GM12865 (cell line): Measurements from ENCODE around the gene HOXB1.
A peak's percentile ranks its signal among the peaks of the same experiment; 100 is the strongest.

Experiments used
- DNase-seq: peaks from one replicate; pipeline ENCODE4 v3.0.0; 2010; ENCODE audit warnings: low read depth
- H3K4me3 ChIP-seq: 2 replicates; pipeline ENCODE4 v1.5.1; 2011; ENCODE audit warnings: mild to moderate bottlenecking, low read depth, low read length, control low read depth
- CTCF ChIP-seq: IDR thresholded peaks from 2 replicates; pipeline ENCODE4 v1.5.1; 2011; ENCODE audit warnings: low read length, control low read depth, low read depth, inconsistent platforms; ENCODE audit not compliant: insufficient read depth; ENCODE audit errors: missing control alignments

HOXB1 gene

DNA sequence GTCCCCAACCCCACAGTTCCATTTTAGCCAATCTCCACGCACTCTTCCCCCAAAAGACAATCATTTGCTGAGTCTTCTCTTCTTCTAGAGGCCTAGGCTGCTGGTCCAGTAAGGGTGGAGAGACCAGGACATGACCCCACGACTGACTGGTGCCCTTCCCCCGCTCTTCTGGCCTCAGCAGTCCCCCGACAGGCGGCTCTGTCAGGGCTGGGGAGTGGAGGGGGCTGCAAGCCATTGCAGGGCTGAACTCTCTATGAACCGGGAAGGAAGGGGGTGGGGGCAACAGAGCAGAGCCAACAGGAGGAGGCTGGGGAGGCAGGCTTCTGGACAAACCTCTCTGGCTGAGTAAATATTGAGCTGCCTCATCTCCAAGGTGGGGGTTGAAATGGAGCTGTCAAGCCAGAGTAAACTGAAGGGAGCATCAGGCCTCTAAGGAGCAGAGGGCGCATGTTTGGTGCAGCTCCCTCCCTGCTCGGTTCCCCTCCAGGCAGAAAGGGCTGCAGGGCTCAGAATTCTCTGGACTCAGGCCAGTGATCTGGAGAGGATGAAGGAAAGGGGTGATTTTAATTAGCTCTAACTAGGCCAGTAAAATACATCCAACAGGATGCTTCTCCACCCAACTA lies 8.7 kb downstream of the HOXB1 start:
- no peak for TF ChIP-seq CTCF
- H3K4me3 ChIP-seq = no peak overlapping the region
- DNase-seq = no peak

DNA sequence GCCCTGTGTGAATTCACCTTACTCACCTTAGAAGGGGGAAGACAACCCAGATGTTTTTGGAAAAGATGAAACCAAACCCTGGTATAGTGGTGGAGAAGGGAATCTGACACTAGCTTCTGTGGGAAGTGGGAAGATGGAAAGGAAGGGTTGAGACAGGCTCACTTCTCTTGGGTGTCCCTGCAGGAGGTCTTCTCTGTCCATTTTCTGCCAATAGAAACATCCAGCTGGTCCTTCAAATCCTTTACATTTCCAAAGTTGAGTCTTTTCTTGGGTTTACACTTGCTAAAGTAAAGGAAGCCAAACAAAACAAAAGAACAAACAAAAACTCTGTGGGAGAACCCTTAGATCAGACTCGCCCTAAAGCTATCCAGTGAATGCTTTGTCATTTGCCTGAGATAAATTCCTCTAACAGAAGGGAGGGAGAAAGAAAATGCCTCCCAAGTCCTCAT lies 10.2 kb downstream of the HOXB1 start:
- DNase-seq = no peak
- TF ChIP-seq CTCF = no peak
- no peak overlapping the region for H3K4me3 ChIP-seq

- no peak overlapping the region for H3K4me3 ChIP-seq
- DNase-seq = no peak
- no peak for TF ChIP-seq CTCF
These were observed 11.4 kb downstream of the HOXB1 start for GRCh38 chr17:48519427-48519826.

DNA sequence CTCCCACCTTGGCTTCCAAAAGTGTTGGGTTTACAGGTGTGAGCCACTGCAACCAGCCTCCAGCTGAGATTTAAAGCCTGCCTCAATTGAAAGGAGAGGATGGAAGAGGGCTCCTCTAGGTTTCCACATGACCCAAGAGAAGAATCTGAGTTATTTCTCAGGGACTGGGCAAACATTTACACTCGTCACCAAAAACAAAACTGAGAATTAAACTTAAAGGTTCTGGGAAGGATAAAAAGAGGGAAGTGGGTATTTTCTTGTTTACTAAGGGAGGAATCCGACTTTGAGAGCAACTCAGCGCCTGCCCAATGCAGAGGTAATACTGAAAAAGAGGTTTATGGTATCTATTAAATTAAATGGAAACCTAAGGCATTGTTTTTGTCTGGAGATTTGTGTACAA lies 13.3 kb downstream of the HOXB1 start:
- no peak overlapping the region for H3K4me3 ChIP-seq
- no peak for TF ChIP-seq CTCF

DNA sequence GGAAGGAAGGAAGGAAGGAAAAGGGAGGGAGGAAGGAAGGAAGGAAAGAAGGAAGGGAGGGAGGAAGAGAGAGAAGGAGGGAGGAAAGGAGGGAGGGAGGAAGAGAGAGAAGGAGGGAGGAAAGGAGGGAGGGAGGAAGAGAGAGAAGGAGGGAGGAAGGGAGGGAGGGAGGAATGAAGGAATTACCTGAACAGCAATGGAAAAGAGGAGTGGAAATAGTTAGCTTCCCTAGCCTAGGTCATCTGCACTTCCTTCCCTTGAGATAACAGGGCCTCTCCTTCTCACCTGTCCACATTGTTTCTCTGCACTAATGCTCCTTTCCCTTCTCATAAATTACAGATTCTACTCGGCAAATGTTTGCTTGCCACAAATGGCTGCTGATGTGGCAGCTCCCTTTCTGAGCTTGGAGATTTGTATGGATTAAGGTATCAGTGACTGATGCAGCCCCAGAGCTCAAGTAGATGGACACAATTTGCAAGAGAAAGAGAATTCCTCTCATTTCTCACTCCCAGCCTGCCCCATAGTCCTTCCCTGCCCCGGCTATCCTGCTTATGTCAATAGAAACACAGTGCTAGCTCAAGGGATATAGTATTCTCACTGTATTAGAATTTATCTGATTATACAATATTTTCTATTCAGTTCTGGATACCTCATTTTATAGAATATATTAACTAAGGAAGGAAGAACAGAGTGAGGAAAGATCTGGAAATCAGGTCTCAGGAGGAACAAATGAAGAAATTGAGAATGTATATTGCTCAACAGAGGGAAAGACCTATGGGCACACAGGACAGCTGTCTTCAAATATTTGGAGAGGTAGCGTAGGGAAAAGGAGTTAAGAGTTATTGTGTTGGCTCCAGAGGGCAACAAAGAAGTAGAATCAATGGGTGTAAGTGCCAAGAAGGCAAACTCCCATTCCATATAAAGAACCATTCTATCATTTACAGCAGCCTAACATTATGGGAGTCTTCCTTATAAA lies 14.6 kb downstream of the HOXB1 start:
- no peak overlapping the region for H3K4me3 ChIP-seq
- no peak for DNase-seq
- no peak for TF ChIP-seq CTCF

More for the DNA sequence above, 13.3 kb downstream of the HOXB1 start:
- peak; percentile 46 for DNase-seq

GRCh38 chr17:48514477-48514876 lies 16.3 kb downstream of the HOXB1 start:
- peak overlapping the region; percentile 18; the same call in 1 of the 2 replicates for H3K4me3 ChIP-seq
- no peak for TF ChIP-seq CTCF
- peak; percentile 21 for DNase-seq
